T-cell (primary cell): ENCODE measurements around the gene ATP5F1C. TPM values are rescaled to one million over a fixed set of nuclear protein-coding genes. Genes with fewer than 3 reads are reported as not detected.

Experiments used
- ATAC-seq, 4 experiments: fragments of 200-7000 bp in 3 of 4; fragments of 150-1000 bp in 1 of 4; cut with Tn5 transposase; replicated peaks in 1 of 4; 1 replicate in 3 of 4; 2 replicates in 1 of 4; pipeline ENCODE4 v1.10.0; 2021; ENCODE audit warnings: moderate library complexity in 3 of 4, mild to moderate bottlenecking in 2 of 4, moderate number of reproducible peaks in 1 of 4
- CTCF ChIA-PET, 2 donors: fragments of 300-600 bp; sonication (Branson Sonifier 250); formaldehyde crosslinking; loops; one replicate each; lab custom pipeline; 2022; ENCODE audit warnings: antibody characterized with exemption in 2 of 2; lab: Charles Lee
- POLR2A ChIA-PET, 2 donors: fragments of 300-600 bp; sonication (Branson Sonifier 250); formaldehyde crosslinking; loops; one replicate each; lab custom pipeline; 2022; ENCODE audit warnings: antibody characterized with exemption in 2 of 2; lab: Charles Lee
- DNase-seq, 35 experiments: peaks; one replicate each; pipeline versions ENCODE4 v3.0.0 to v3.0.0-alpha.2; 2013 to 2023
- H3K27ac ChIP-seq: one replicate; pipeline ENCODE4 v1.5.1; 2013; ENCODE audit warnings: low read length
- H3K27me3 ChIP-seq, 2 experiments: replicated peaks in 1 of 2; 1 replicate in 1 of 2; 2 replicates in 1 of 2; pipeline versions ENCODE4 v1.6.1 to v1.7.0; 2013; ENCODE audit warnings: low read length in 1 of 2, mixed read lengths in 1 of 2; ENCODE audit not compliant: control insufficient read depth in 2 of 2, insufficient read depth in 2 of 2; ENCODE audit errors: extremely low read depth in 1 of 2
- H3K36me3 ChIP-seq, 2 donors: 1 replicate in 1 of 2; 2 replicates in 1 of 2; pipeline versions ENCODE4 v1.6.1 to v1.7.0; 2013; ENCODE audit warnings: low read length in 1 of 2; ENCODE audit not compliant: control insufficient read depth in 2 of 2, insufficient read depth in 1 of 2; ENCODE audit errors: extremely low read depth in 1 of 2
- H3K4me1 ChIP-seq, 2 experiments: 1 replicate in 1 of 2; 2 replicates in 1 of 2; pipeline versions ENCODE4 v1.6.1 to v1.7.0; 2013; ENCODE audit warnings: low read length in 2 of 2, mixed read lengths in 1 of 2; ENCODE audit not compliant: insufficient read depth in 2 of 2, control insufficient read depth in 1 of 2; ENCODE audit errors: extremely low read depth in 1 of 2
- H3K4me3 ChIP-seq, 2 donors: 1 replicate in 1 of 2; 2 replicates in 1 of 2; pipeline versions ENCODE4 v1.5.1 to v1.7.0; 2013; ENCODE audit warnings: mild to moderate bottlenecking in 2 of 2, low read length in 1 of 2, moderate library complexity in 1 of 2; ENCODE audit not compliant: control insufficient read depth in 1 of 2; ENCODE audit errors: extremely low read depth in 1 of 2
- H3K9me3 ChIP-seq: 2 replicates; pipeline ENCODE4 v1.7.0; 2013
- H3K27ac Mint-ChIP-seq, 2 donors: one replicate each; pipeline ENCODE4 v1.8.0; 2020 to 2021; ENCODE audit warnings: mild to moderate bottlenecking in 2 of 2, mixed read lengths in 2 of 2
- H3K27me3 Mint-ChIP-seq, 2 donors: one replicate each; pipeline ENCODE4 v1.8.0; 2021 to 2022; ENCODE audit warnings: mixed read lengths in 2 of 2
- H3K36me3 Mint-ChIP-seq: one replicate; pipeline ENCODE4 v1.8.0; 2021; ENCODE audit warnings: mixed read lengths
- H3K4me1 Mint-ChIP-seq, 3 donors: one replicate each; pipeline ENCODE4 v1.8.0; 2020 to 2022; ENCODE audit warnings: mixed read lengths in 3 of 3, mild to moderate bottlenecking in 1 of 3
- H3K4me3 Mint-ChIP-seq, 3 donors: one replicate each; pipeline ENCODE4 v1.8.0; 2020 to 2022; ENCODE audit warnings: mild to moderate bottlenecking in 3 of 3, mixed read lengths in 3 of 3, moderate library complexity in 3 of 3
- H3K9me3 Mint-ChIP-seq, 3 donors: one replicate each; pipeline ENCODE4 v1.8.0; 2020 to 2022; ENCODE audit warnings: mixed read lengths in 3 of 3
- WGBS: methylation state at CpG from one replicate; pipeline ENCODE4 v1.1.5; 2013; ENCODE audit warnings: missing lambda C conversion rate; ENCODE audit not compliant: insufficient coverage; 5-methylcytosine and 5-hydroxymethylcytosine counted together
- total RNA-seq, 35 experiments: library from RNA in 6 of 35; stranded (reverse) in 6 of 35; fragments of 120-200 nt in 1 of 35; gene quantifications; one replicate each; pipeline versions ENCODE4 v1.2.1 to v1.2.4 and lab custom pipeline; 2013 to 2026

The ATP5F1C gene
- total RNA-seq, 5 donors from 2014 or later (not counting 1 experiment from before 2014, with no cell fraction given): 94.4 to 132 (median 111) TPM

DNA sequence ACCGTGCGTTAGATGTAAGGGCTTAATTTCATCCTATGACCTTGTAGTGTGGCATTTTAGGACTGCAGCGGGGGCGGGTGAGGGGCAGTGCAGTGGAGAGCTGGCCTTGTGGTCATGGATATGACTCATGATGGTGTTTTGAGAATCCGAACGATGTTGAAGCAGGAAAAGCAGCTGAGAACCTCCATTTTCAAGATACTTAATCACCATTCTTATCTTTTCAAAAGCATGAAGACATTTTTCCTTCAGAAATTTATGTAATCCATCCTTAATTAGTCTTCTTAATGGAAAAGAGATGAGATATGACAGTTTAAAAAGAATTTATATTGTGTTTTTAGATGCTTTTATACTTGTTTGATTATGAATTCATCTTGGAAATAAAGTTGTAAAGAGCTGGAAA lies 9.6 kb downstream of the ATP5F1C start:
- Mint-ChIP-seq H3K27me3 (no peaks in the 10 kb centered on the region), H3K36me3 (peaks cover 47% of the 10 kb centered on the region), H3K4me1 (peaks cover 31 to 45% (median 44%) of the 10 kb centered on the region in 3 donors), H3K9me3 (no peaks in the 10 kb centered on the region), H3K4me3 (no peak overlapping the region), H3K27ac (no peak overlapping the region)
- H3K4me1 ChIP-seq: peaks cover 0 to 4% of the 10 kb centered on the region in 2 experiments
- no peak for DNase-seq
- H3K36me3 ChIP-seq: peaks cover 0 to 61% of the 10 kb centered on the region in 2 donors
- no peak overlapping the region for H3K4me3 ChIP-seq
- POLR2A ChIA-PET: no interaction called here
- CTCF ChIA-PET: interaction anchor here in 1 of 2 donors (0.5 kb wide), 2 partner anchors 281 to 869 kb away, joined by 3 read pairs; no protein-coding TSS in a partner anchor
- H3K9me3 ChIP-seq: no peaks in the 10 kb centered on the region
- H3K27me3 ChIP-seq: no peaks in the 10 kb centered on the region
- WGBS: no CpG with 5 or more reads among the region's 6 CpGs
- no peak overlapping the region for H3K27ac ChIP-seq
- ATAC-seq: no peak

DNA sequence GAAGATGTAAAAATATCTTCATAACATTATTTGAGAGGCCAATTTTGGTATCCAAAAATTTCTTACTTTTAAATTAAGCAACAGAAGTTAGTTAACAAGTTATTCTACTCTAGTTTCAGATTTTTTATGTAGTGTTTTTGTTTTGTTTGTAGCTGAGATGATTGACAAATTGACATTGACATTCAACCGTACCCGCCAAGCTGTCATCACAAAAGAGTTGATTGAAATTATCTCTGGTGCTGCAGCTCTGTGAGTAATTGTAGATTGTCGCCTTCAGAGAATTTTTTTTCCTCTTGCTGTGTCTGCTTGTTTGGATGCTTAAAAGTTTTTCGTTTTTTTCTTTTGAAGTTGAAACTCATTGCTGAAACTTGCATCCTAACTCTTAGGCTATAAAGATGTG lies 14.6 kb downstream of the ATP5F1C start:
- Mint-ChIP-seq H3K27me3 (no peaks in the 10 kb centered on the region), H3K27ac (no peak overlapping the region), H3K4me1 (peaks cover 0 to 1% (median 1%) of the 10 kb centered on the region in 3 donors), H3K9me3 (no peaks in the 10 kb centered on the region), H3K36me3 (peaks cover 54% of the 10 kb centered on the region), H3K4me3 (no peak overlapping the region)
- no peaks in the 10 kb centered on the region for H3K4me1 ChIP-seq
- CTCF ChIA-PET: interaction anchor here in 1 of 2 donors (0.6 kb wide), 1 partner anchor 8 kb away, joined by 3 read pairs; no protein-coding TSS in a partner anchor
- H3K27ac ChIP-seq: no peak overlapping the region
- POLR2A ChIA-PET: no interaction called here
- H3K36me3 ChIP-seq: peaks cover 3 to 84% of the 10 kb centered on the region in 2 donors
- DNase-seq (no peak), ATAC-seq (no peak)
- no peaks in the 10 kb centered on the region for H3K27me3 ChIP-seq
- no peaks in the 10 kb centered on the region for H3K9me3 ChIP-seq
- WGBS: 97% methylated on average over 3 of the region's 4 CpGs
- no peak overlapping the region for H3K4me3 ChIP-seq

DNA sequence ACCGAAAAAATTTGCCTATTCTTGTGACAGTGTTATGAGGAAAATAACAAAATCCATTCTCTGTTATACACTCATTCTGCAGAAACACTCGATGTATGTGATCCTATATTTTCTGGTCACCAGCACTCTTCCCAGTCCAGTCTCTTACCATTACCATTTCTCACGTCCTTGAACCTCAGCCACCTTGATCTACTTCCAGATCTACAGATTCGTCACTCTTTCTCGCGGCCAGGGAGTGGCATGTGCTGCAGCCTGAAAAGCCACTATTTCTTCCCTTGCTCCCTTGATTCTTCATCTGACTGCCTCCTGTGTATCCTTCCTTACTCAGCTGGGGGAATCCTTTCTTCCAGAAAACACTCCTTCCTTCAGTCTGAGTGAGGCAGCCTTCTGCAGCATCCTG lies 16.2 kb downstream of the ATP5F1C start:
- CTCF ChIA-PET: interaction anchor here in 1 of 2 donors (1.1 kb wide), 1 partner anchor 13 kb away, joined by 3 read pairs; no protein-coding TSS in a partner anchor

DNA sequence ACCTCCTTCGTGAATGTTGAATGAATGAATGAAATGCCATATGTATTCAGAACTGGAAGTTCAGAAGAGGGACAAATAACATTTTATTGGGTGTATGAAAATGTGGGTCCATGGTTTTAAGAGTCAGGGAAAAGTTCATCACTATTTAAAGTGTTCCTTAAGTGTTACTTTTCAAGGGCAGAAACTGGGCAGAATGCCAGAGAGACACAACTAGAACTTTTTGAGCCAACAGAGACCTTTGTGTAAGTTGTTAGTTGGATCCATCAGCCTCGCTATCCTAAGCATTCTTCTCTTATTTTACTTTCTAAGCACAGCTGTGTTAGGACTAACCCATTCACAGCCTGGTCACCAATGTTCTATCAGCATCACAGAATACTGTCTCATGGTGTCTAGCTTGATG lies 16.8 kb downstream of the ATP5F1C start:
- H3K36me3 ChIP-seq: peaks cover 3 to 67% of the 10 kb centered on the region in 2 donors
- no peaks in the 10 kb centered on the region for H3K9me3 ChIP-seq
- no peak overlapping the region for H3K27ac Mint-ChIP-seq
- no peaks in the 10 kb centered on the region for H3K4me1 ChIP-seq
- no peak overlapping the region for H3K27ac ChIP-seq
- CTCF ChIA-PET: no interaction called here
- H3K4me3 Mint-ChIP-seq: no peak overlapping the region
- no peak overlapping the region for H3K4me3 ChIP-seq
- no peaks in the 10 kb centered on the region for H3K9me3 Mint-ChIP-seq
- WGBS: no CpG with 5 or more reads among the region's 2 CpGs
- no peaks in the 10 kb centered on the region for H3K27me3 Mint-ChIP-seq
- POLR2A ChIA-PET: no interaction called here
- ATAC-seq (no peak), DNase-seq (no peak)
- no peaks in the 10 kb centered on the region for H3K27me3 ChIP-seq
- H3K36me3 Mint-ChIP-seq: peaks cover 45% of the 10 kb centered on the region
- H3K4me1 Mint-ChIP-seq: peaks cover 0 to 1% (median 1%) of the 10 kb centered on the region in 3 donors

More for the DNA sequence above, 16.2 kb downstream of the ATP5F1C start:
- ATAC-seq (no peak), DNase-seq (no peak)
- H3K27me3 ChIP-seq: no peaks in the 10 kb centered on the region
- H3K9me3 Mint-ChIP-seq: no peaks in the 10 kb centered on the region
- WGBS: 95% methylated on average over 5 of the region's 6 CpGs
- H3K36me3 Mint-ChIP-seq: peaks cover 50% of the 10 kb centered on the region
- H3K4me3 ChIP-seq: no peak overlapping the region
- H3K27ac ChIP-seq: no peak overlapping the region
- peaks cover 3 to 72% of the 10 kb centered on the region in 2 donors for H3K36me3 ChIP-seq
- peaks cover 0 to 1% (median 1%) of the 10 kb centered on the region in 3 donors for H3K4me1 Mint-ChIP-seq
- H3K4me1 ChIP-seq: no peaks in the 10 kb centered on the region
- POLR2A ChIA-PET: no interaction called here
- no peaks in the 10 kb centered on the region for H3K9me3 ChIP-seq
- no peak overlapping the region for H3K4me3 Mint-ChIP-seq
- no peak overlapping the region for H3K27ac Mint-ChIP-seq
- H3K27me3 Mint-ChIP-seq: no peaks in the 10 kb centered on the region

DNA sequence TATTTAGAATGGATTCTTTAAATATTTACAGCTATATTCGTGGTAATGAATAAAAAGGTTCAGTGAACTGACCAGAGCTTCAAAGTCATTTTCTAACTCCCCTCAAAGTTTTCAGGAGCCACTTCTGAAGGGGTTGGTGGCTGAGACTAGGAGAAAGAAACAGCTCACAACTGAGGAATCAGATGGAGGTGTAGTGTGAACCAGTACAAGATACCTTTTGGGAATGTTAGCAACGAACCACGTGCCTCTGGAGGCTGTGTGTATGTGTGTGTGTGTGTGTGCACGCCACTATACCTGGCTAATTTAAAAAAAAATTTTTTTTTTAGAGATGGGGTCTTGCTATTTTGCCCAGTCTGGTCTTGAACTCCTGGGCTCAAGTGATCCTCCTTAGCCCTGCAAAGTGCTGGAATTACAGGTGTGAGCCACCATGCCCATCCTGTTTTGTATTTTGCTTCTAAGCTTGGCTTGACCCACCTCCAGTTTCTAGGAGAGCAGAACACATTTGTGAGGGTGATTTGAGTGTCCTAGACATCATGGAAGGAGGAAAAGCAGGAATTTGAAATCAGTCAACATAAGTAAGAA lies 20.8 kb downstream of the ATP5F1C start:
- POLR2A ChIA-PET: interaction anchor here (0.6 to 1.8 kb wide), 4 partner anchors 9 to 133 kb away, joined by 3 to 5 read pairs (median 4); partner anchors contain the start of gene ATP5F1C (in 1 of the 2)
- 100% methylated on average over 2 of the region's 4 CpGs for WGBS
- Histone ChIP-seq H3K27ac (no peak overlapping the region), H3K27me3 (no peaks in the 10 kb centered on the region), H3K4me1 (no peaks in the 10 kb centered on the region), H3K9me3 (no peaks in the 10 kb centered on the region), H3K36me3 (peaks cover 3 to 31% of the 10 kb centered on the region in 2 donors), H3K4me3 (no peak overlapping the region)
- Mint-ChIP-seq H3K36me3 (peaks cover 21% of the 10 kb centered on the region), H3K4me1 (peaks cover 0 to 5% (median 0%) of the 10 kb centered on the region in 3 donors), H3K4me3 (no peak overlapping the region), H3K27ac (no peak overlapping the region), H3K9me3 (no peaks in the 10 kb centered on the region), H3K27me3 (no peaks in the 10 kb centered on the region)
- ATAC-seq (no peak), DNase-seq (no peak)
- CTCF ChIA-PET: interaction anchor here (0.6 to 0.7 kb wide), 2 partner anchors 16 to 393 kb away, joined by 4 read pairs; no protein-coding TSS in a partner anchor

DNA sequence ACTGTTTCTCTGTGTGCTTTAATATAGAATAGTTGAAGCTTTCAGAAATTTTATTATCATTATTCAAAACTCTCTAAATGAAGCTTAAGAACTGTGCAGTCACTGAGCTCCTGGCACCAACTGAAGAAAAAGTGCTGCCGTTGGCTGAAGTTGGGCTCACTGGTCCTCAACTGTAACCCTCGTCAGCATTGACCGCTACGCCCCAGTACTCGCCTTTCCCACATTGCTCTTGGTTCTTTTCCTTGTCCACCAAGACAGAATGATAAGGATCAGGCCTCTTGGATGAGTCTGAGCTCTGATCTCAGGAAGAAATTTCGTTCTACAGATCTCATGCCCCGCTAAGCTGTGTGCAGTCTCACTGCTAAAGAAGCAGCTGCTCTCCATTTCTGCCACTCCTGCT lies 22.5 kb downstream of the ATP5F1C start:
- H3K36me3 Mint-ChIP-seq: peaks cover 7% of the 10 kb centered on the region
- POLR2A ChIA-PET: interaction anchor here in 1 of 2 donors (0.6 kb wide), 1 partner anchor 23 kb away, joined by 3 read pairs; the partner anchor contains the start of genes ATP5F1C and KIN
- H3K9me3 ChIP-seq: no peaks in the 10 kb centered on the region
- no peak overlapping the region for H3K4me3 Mint-ChIP-seq
- peaks cover 0 to 5% (median 0%) of the 10 kb centered on the region in 3 donors for H3K4me1 Mint-ChIP-seq
- no peak for DNase-seq
- peaks cover 3 to 17% of the 10 kb centered on the region in 2 donors for H3K36me3 ChIP-seq
- H3K27ac Mint-ChIP-seq: no peak overlapping the region
- CTCF ChIA-PET: no interaction called here
- ATAC-seq: no peak
- H3K27me3 ChIP-seq: peaks cover 0 to 8% of the 10 kb centered on the region in 2 experiments
- no peak overlapping the region for H3K27ac ChIP-seq
- 91% methylated on average over 7 of the region's 7 CpGs for WGBS
- H3K9me3 Mint-ChIP-seq: no peaks in the 10 kb centered on the region
- peaks cover 0 to 2% of the 10 kb centered on the region in 2 donors for H3K27me3 Mint-ChIP-seq
- no peak overlapping the region for H3K4me3 ChIP-seq
- no peaks in the 10 kb centered on the region for H3K4me1 ChIP-seq
